GM12878 (cell line): ENCODE data around the gene SIX5. TPM values are rescaled to one million over a fixed set of nuclear protein-coding genes. Genes with fewer than 3 reads are reported as not detected.
"Not testable (repeated sequence)": the region's sequence is repeated elsewhere in the genome, so short reads cannot be mapped to it uniquely, and the experiment has no call there.

Source experiments
- ATAC-seq: fragments of 200-7000 bp; cut with Tn5 transposase; 3 replicates; pipeline ENCODE4 v1.9.1; 2020; ENCODE audit warnings: mild to moderate bottlenecking, moderate library complexity
- BruUV-seq: library from RNA; stranded (reverse); fragments of 400-500 nt; replicated peaks from 2 replicates; lab custom pipeline; 2021; lab: Mats Ljungman, UMichigan
- CTCF ChIA-PET: fragments of 300-600 bp; sonication (Branson Sonifier 250); formaldehyde crosslinking; extraction: SDS; loops from one replicate; lab custom pipeline; 2021; ENCODE audit warnings: inconsistent platforms; lab: Yijun Ruan, JAX
- POLR2A ChIA-PET: fragments of 350-600 bp; formaldehyde crosslinking; extraction: SDS; loops from one replicate; lab custom pipeline; 2021; ENCODE audit warnings: inconsistent platforms; lab: Charles Lee
- RAD21 ChIA-PET: fragments of 300-600 bp; sonication (Branson Sonifier 250); formaldehyde crosslinking; loops from one replicate; lab custom pipeline; 2023; ENCODE audit warnings: antibody characterized with exemption; ENCODE audit not compliant: unreplicated experiment; lab: Charles Lee
- SMC1A ChIA-PET: fragments of 300-600 bp; sonication (Branson Sonifier 250); formaldehyde crosslinking; loops from one replicate; lab custom pipeline; 2023; ENCODE audit not compliant: unreplicated experiment, uncharacterized antibody; lab: Charles Lee
- DNase-seq: peaks from one replicate; pipeline ENCODE4 v3.0.0-alpha.2; 2011; ENCODE audit warnings: low read depth, low spot score
- FAIRE-seq: peaks from 3 replicates; lab custom pipeline; 2011; peaks lifted over from hg19 to GRCh38; lab: Jason Lieb, UNC
- H2AFZ ChIP-seq: 2 replicates; pipeline ENCODE4 v1.6.0; 2011; ENCODE audit warnings: low read depth, low read length, control low read depth; ENCODE audit not compliant: control insufficient read depth
- H3K27ac ChIP-seq: 2 replicates; pipeline ENCODE4 v1.5.1; 2011; ENCODE audit warnings: control low read depth; ENCODE audit not compliant: control insufficient read depth, insufficient read depth
- H3K27me3 ChIP-seq, 2 experiments: replicated peaks in 1 of 2; 2 replicates each; pipeline versions ENCODE4 v1.6.0 to v1.6.1; 2011; ENCODE audit warnings: low read length in 1 of 2; ENCODE audit not compliant: control insufficient read depth in 2 of 2, insufficient read depth in 2 of 2
- H3K36me3 ChIP-seq, 2 experiments: 2 replicates each; pipeline ENCODE4 v1.5.1; 2011; ENCODE audit warnings: low read length in 1 of 2; ENCODE audit not compliant: control insufficient read depth in 2 of 2, insufficient read depth in 2 of 2
- H3K4me1 ChIP-seq: 2 replicates; pipeline ENCODE4 v1.6.1; 2011; ENCODE audit warnings: mild to moderate bottlenecking, low read length, moderate library complexity, mixed read lengths; ENCODE audit not compliant: control insufficient read depth, insufficient read depth
- H3K4me2 ChIP-seq: 2 replicates; pipeline ENCODE4 v1.6.0; 2011; ENCODE audit warnings: control low read depth; ENCODE audit not compliant: control insufficient read depth, insufficient read depth
- H3K4me3 ChIP-seq: fragments of 200-600 bp; sonication (generic); 2 replicates; pipeline ENCODE4 v1.5.1; 2016
- H3K79me2 ChIP-seq: 2 replicates; pipeline ENCODE4 v1.6.0; 2011; ENCODE audit warnings: low read length; ENCODE audit not compliant: control insufficient read depth, insufficient read depth
- H3K9ac ChIP-seq: 2 replicates; pipeline ENCODE4 v1.8.0; 2011; ENCODE audit warnings: low read length, control low read depth, mixed read lengths; ENCODE audit not compliant: control insufficient read depth, insufficient read depth
- H3K9me3 ChIP-seq: replicated peaks from 3 replicates; pipeline ENCODE4 v1.5.1; 2011; ENCODE audit warnings: mild to moderate bottlenecking, low read length; ENCODE audit not compliant: control insufficient read depth, insufficient read depth
- H4K20me1 ChIP-seq: 2 replicates; pipeline ENCODE4 v1.6.0; 2011; ENCODE audit not compliant: control insufficient read depth, insufficient read depth
- ETV6 ChIP-seq, 2 experiments: fragments of 450-650 bp in 1 of 2; IDR thresholded peaks in 1 of 2; conservative IDR thresholded peaks in 1 of 2; 2 replicates each; pipeline ENCODE4 v1.6.1; 2014; ENCODE audit warnings: antibody characterized with exemption in 1 of 2, borderline replicate concordance in 1 of 2, low read depth in 1 of 2, mild to moderate bottlenecking in 1 of 2, moderate library complexity in 1 of 2
- FOS ChIP-seq: IDR thresholded peaks from 3 replicates; pipeline ENCODE4 v1.6.1; 2011; ENCODE audit warnings: borderline replicate concordance; ENCODE audit not compliant: insufficient read length; ENCODE audit errors: extremely low read depth
- MEF2B ChIP-seq: fragments of 450-650 bp; IDR thresholded peaks from 2 replicates; pipeline ENCODE4 v1.6.1; 2018; ENCODE audit warnings: mild to moderate bottlenecking, moderate library complexity; ENCODE audit not compliant: partially characterized antibody, poor library complexity, severe bottlenecking
- MTA2 ChIP-seq: fragments of 450-650 bp; IDR thresholded peaks from 2 replicates; pipeline ENCODE4 v1.6.1; 2016; ENCODE audit warnings: low read depth, mild to moderate bottlenecking, moderate library complexity
- NFYA ChIP-seq: IDR thresholded peaks from 2 replicates; pipeline ENCODE4 v1.6.1; 2011; ENCODE audit warnings: low read depth, mild to moderate bottlenecking, low read length, improper control_type of control experiment, borderline replicate concordance
- STAT1 ChIP-seq: fragments of 450-650 bp; conservative IDR thresholded peaks from 2 replicates; pipeline ENCODE4 v1.6.1; 2014; ENCODE audit warnings: antibody characterized with exemption, mild to moderate bottlenecking
- TAF1 ChIP-seq: IDR thresholded peaks from 2 replicates; pipeline ENCODE4 v1.6.1; 2011; ENCODE audit warnings: mild to moderate bottlenecking, low read depth, low read length, borderline replicate concordance
- ZNF687 ChIP-seq: fragments of 450-650 bp; IDR thresholded peaks from 2 replicates; pipeline ENCODE4 v1.6.1; 2017; ENCODE audit warnings: mild to moderate bottlenecking, moderate library complexity
- WGBS: methylation state at CpG from one replicate; pipeline ENCODE4 v1.1.6; 2016; ENCODE audit warnings: low lambda C conversion rate; ENCODE audit not compliant: insufficient replicate concordance, insufficient coverage; ENCODE audit errors: missing lambda C conversion rate; 5-methylcytosine and 5-hydroxymethylcytosine counted together
- in situ Hi-C: fragments of 300-500 bp; cut with MboI; formaldehyde crosslinking; loops from 9 replicates; pipeline ENCODE4 v1.14.3; 2018; ENCODE audit warnings: mixed read lengths
- intact Hi-C: fragments of 100-400 bp; cut with micrococcal nuclease; formaldehyde crosslinking; loops from one replicate; pipeline ENCODE4 v1.14.2; 2022; ENCODE audit not compliant: unreplicated experiment
- polyA plus RNA-seq, 11 experiments: library from polyadenylated mRNA; depleted of rRNA in 4 of 11; unstranded in 6 of 11; stranded (reverse) in 5 of 11; fragments of >200 nt; fragmentation: Nextera tagmentation in 4 of 11; fragmentation: Illumina TruSeq in 1 of 11; extraction: Ambion mirVana in 4 of 11; extraction: Trizol in 1 of 11; gene quantifications; 1 replicate in 1 of 11; 2 replicates in 10 of 11; pipeline versions ENCODE4 v1.2.1 to v1.2.3, GENCODE V29; 2011 to 2016; ENCODE audit warnings: inconsistent platforms in 2 of 11, missing spikeins in 2 of 11, low read depth in 1 of 11
- total RNA-seq, 4 experiments: library from RNA; depleted of rRNA in 3 of 4; stranded (reverse); fragments of >200 nt in 3 of 4; fragmentation: Illumina TruSeq in 1 of 4; extraction: Trizol in 1 of 4; gene quantifications; 2 replicates each; pipeline versions ENCODE4 v1.2.1 to v1.2.3, GENCODE V29; 2013 to 2021

The SIX5 gene
- total and polyA plus RNA-seq, 10 of the 15 experiments (the other 5 are each of a cell fraction or from before 2014, with no cell fraction given), result 1.9 to 10.5 (median 3.0) TPM; not detected in 2

- intact Hi-C loops, result no loop called here
- Histone ChIP-seq H3K79me2 (no peaks in the 10 kb centered on the region), H3K4me2 (no peak overlapping the region), H3K27ac (no peak overlapping the region), H4K20me1 (no peaks in the 10 kb centered on the region), H3K9me3 (no peaks in the 10 kb centered on the region), H3K9ac (no peak overlapping the region), H2AFZ (no peak overlapping the region), H3K4me1 (no peaks in the 10 kb centered on the region), H3K27me3 (no peaks in the 10 kb centered on the region), H3K36me3 (no peaks in the 10 kb centered on the region), H3K4me3 (no peak overlapping the region)
- ChIA-PET CTCF (interaction anchor here (1.3 to 3.0 kb wide), 7 partner anchors 10 to 129 kb away, joined by 4 to 17 read pairs (median 6); partner anchors contain the start of genes FBXO46 and SIX5), RAD21 (interaction anchor here (2.8 kb wide), 1 partner anchor 17 kb away, joined by 9 read pairs; the partner anchor contains the start of gene SIX5), POLR2A (interaction anchor here (1.0 kb wide), 1 partner anchor 15 kb away, joined by 7 read pairs; no protein-coding TSS in a partner anchor), SMC1A (interaction anchor here (1.2 kb wide), 1 partner anchor 47 kb away, joined by 3 read pairs; no protein-coding TSS in a partner anchor)
- 70% methylated on average over 9 of the region's 12 CpGs for WGBS
- BruUV-seq, result no TSS peak
- ATAC-seq, result no peak
- in situ Hi-C loops, result no loop called here
- TF ChIP-seq MEF2B (no peak), STAT1 (no peak), FOS (no peak), TAF1 (no peak), MTA2 (no peak), ZNF687 (no peak), ETV6 (conservative IDR thresholded peaks at IDR 0.05 in 1 of 2, IDR thresholded peaks at IDR 0.05 in 1 of 2; ENCODE audit: borderline replicate concordance in 1 of 2, low read depth in 1 of 2) (no peak), NFYA (no peak)
- no peak for FAIRE-seq
- no peak for DNase-seq
Measured at GRCh38 chr19:45752639-45753038, 16.4 kb downstream of the SIX5 start.

GRCh38 chr19:45751483-45751882 is 17.6 kb downstream of the SIX5 start:
- H3K4me1 ChIP-seq, H2AFZ ChIP-seq, DNase-seq, H3K9me3 ChIP-seq, H3K4me2 ChIP-seq, H4K20me1 ChIP-seq, SMC1A ChIA-PET, FAIRE-seq, intact Hi-C loops, in situ Hi-C loops, RAD21 ChIA-PET, H3K36me3 ChIP-seq, H3K27ac ChIP-seq, H3K4me3 ChIP-seq, H3K27me3 ChIP-seq, ATAC-seq, H3K9ac ChIP-seq, H3K79me2 ChIP-seq, BruUV-seq: not testable (repeated sequence)
- ChIA-PET CTCF (interaction anchor here (0.6 to 3.0 kb wide), 6 partner anchors 11 to 130 kb away, joined by 3 to 17 read pairs (median 4); partner anchors contain the start of genes FBXO46 and SIX5), POLR2A (interaction anchor here (0.9 kb wide), 1 partner anchor 20 kb away, joined by 3 read pairs; the partner anchor contains the start of gene FBXO46)
- 53% methylated on average over 9 of the region's 10 CpGs for WGBS
